CD4-positive, alpha-beta T cell treated with Interleukin-4 for 1 hour (primary cell): ENCODE measurements around the gene CDK5RAP2.

Experiments used
- DNase-seq, 2 donors: peaks; one replicate each; pipeline ENCODE4 v3.0.0-alpha.2; 2020 to 2022

Gene CDK5RAP2

GRCh38 chr9:120377268-120378159 lies 202.5 kb downstream of the CDK5RAP2 start:
- DNase-seq = no peak

- DNase-seq = no peak
Observed at GRCh38 chr9:120376101-120376500, 203.9 kb downstream of the CDK5RAP2 start.

- DNase-seq = no peak
Observed at GRCh38 chr9:120375316-120375715, 204.7 kb downstream of the CDK5RAP2 start.

- DNase-seq = no peak
Observed at GRCh38 chr9:120374817-120375216, 205.2 kb downstream of the CDK5RAP2 start.

GRCh38 chr9:120374239-120374638 lies 205.7 kb downstream of the CDK5RAP2 start:
- DNase-seq = no peak

- DNase-seq = no peak
Observed at GRCh38 chr9:120372040-120372439, 207.9 kb downstream of the CDK5RAP2 start.

GRCh38 chr9:120369608-120370220 lies 210.3 kb downstream of the CDK5RAP2 start:
- no peak for DNase-seq

GRCh38 chr9:120368799-120369198 lies 211.2 kb downstream of the CDK5RAP2 start:
- DNase-seq = no peak

GRCh38 chr9:120366644-120367019 lies 213.3 kb downstream of the CDK5RAP2 start:
- no peak for DNase-seq

- DNase-seq = no peak
Observed at GRCh38 chr9:120365386-120365785, 214.6 kb downstream of the CDK5RAP2 start.

GRCh38 chr9:120363697-120364096 lies 216.3 kb downstream of the CDK5RAP2 start:
- no peak for DNase-seq

GRCh38 chr9:120362446-120362845 lies 217.5 kb downstream of the CDK5RAP2 start:
- no peak for DNase-seq

- DNase-seq = no peak
Observed at GRCh38 chr9:120361551-120361950, 218.4 kb downstream of the CDK5RAP2 start.

GRCh38 chr9:120360510-120360909 lies 219.5 kb downstream of the CDK5RAP2 start:
- no peak for DNase-seq

- no peak for DNase-seq
Observed at GRCh38 chr9:120360046-120360445, 219.9 kb downstream of the CDK5RAP2 start.

GRCh38 chr9:120358877-120359276 lies 221.1 kb downstream of the CDK5RAP2 start:
- no peak for DNase-seq

- no peak for DNase-seq
Observed at GRCh38 chr9:120353506-120353905, 226.5 kb downstream of the CDK5RAP2 start.

- no peak for DNase-seq
Observed at GRCh38 chr9:120351106-120351505, 228.9 kb downstream of the CDK5RAP2 start.

GRCh38 chr9:120350596-120350995 lies 229.4 kb downstream of the CDK5RAP2 start:
- no peak for DNase-seq

GRCh38 chr9:120348951-120349429 lies 231.0 kb downstream of the CDK5RAP2 start:
- no peak for DNase-seq

- DNase-seq = no peak
Observed at GRCh38 chr9:120345379-120345778, 234.6 kb downstream of the CDK5RAP2 start.

- DNase-seq = no peak
Observed at GRCh38 chr9:120344230-120344629, 235.7 kb downstream of the CDK5RAP2 start.

- DNase-seq = no peak
Observed at GRCh38 chr9:120343416-120343815, 236.6 kb downstream of the CDK5RAP2 start.
